Stimulated activated memory B cell treated with anti-CD40 and anti-IgM and Interleukin-4, amounts not matched to agents 10 μg/mL and 1 μg/mL and 100 μg/mL, for 72 hours (primary cell): Measurements from ENCODE around the gene FAM161B.
"Not testable (repeated sequence)": the region's sequence is repeated elsewhere in the genome, so short reads cannot be mapped to it uniquely, and the experiment has no call there.

ENCODE experiments used
- ATAC-seq: fragments of 150-1000 bp; cut with Tn5 transposase; 2 replicates; pipeline ENCODE4 v1.10.0; 2021
- H3K27ac Mint-ChIP-seq: one replicate; pipeline ENCODE4 v1.8.0; 2022; ENCODE audit warnings: mild to moderate bottlenecking, mixed read lengths
- H3K27me3 Mint-ChIP-seq: one replicate; pipeline ENCODE4 v1.8.0; 2022; ENCODE audit warnings: mixed read lengths
- H3K36me3 Mint-ChIP-seq: one replicate; pipeline ENCODE4 v1.8.0; 2022; ENCODE audit warnings: mixed read lengths
- H3K4me1 Mint-ChIP-seq: one replicate; pipeline ENCODE4 v1.8.0; 2022; ENCODE audit warnings: mixed read lengths
- H3K4me3 Mint-ChIP-seq: one replicate; pipeline ENCODE4 v1.8.0; 2022; ENCODE audit warnings: mild to moderate bottlenecking, moderate library complexity, mixed read lengths
- H3K9me3 Mint-ChIP-seq: one replicate; pipeline ENCODE4 v1.8.0; 2022; ENCODE audit warnings: mixed read lengths

The FAM161B gene, protein sequence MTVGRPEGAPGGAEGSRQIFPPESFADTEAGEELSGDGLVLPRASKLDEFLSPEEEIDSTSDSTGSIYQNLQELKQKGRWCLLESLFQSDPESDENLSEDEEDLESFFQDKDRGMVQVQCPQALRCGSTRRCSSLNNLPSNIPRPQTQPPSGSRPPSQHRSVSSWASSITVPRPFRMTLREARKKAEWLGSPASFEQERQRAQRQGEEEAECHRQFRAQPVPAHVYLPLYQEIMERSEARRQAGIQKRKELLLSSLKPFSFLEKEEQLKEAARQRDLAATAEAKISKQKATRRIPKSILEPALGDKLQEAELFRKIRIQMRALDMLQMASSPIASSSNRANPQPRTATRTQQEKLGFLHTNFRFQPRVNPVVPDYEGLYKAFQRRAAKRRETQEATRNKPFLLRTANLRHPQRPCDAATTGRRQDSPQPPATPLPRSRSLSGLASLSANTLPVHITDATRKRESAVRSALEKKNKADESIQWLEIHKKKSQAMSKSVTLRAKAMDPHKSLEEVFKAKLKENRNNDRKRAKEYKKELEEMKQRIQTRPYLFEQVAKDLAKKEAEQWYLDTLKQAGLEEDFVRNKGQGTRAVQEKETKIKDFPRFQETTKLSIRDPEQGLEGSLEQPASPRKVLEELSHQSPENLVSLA

DNA sequence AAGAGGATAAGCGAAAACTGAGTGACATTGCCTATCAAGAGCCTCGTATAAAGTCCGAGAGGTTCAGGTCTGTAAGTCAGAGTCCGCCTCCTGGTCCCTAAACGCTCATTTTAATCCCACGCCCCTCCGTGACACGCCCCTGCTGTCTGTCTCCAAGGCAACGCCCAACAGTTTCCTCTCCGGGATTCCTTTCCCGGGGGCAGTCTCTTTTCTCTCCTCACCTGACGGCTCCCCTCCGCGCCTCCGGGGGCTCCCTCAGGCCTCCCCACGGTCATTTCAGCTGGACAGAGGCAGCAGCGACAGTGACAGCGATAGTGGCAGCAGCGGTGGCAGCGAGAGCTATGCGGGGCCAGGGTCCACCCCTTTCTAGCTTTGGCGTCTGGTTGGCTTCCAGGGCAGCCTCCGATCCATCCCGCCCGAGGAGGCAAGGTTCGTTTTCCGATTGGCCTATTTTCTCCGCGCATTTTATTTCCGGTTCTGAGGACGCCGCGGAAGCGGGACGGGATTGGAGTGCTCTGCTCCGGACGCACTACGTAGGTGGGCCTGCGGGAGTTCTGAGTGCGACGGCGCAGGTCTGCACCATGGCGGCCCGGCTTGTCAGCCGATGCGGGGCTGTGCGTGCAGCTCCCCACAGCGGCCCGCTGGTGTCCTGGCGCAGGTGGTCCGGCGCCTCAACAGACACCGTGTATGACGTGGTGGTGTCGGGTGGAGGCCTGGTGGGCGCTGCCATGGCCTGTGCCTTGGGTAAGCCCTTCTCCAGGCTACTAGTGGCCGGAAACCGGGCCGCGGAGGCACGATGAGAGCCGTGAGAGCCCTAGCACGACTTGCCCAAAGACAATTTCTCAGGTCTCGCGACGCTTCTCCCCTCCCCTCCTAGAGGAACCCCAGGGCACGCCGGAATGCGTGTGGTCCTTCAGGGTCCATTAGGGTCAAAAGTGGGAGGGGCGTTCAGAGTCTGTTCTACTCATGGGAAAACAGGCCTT is at the start of gene FAM161B, which contains the start of gene COQ6:
FAM161B (minus strand) TSS at position 343 of the 983 bp plus-strand sequence; CDS start at position 275, 68 bp downstream.
COQ6 (plus strand) TSS at position 551 of the 983 bp plus-strand sequence; CDS start at position 582, 31 bp downstream.
- ATAC-seq = peak; percentile 97
- Mint-ChIP-seq H3K27me3 (no peaks in the 10 kb centered on the region), H3K36me3 (peaks cover 8% of the 10 kb centered on the region), H3K9me3 (no peaks in the 10 kb centered on the region), H3K4me3 (peak within 1 kb of the TSS; percentile 96), H3K4me1 (peaks cover 23% of the 10 kb centered on the region), H3K27ac (peak within 1 kb of the TSS; percentile 85)

DNA sequence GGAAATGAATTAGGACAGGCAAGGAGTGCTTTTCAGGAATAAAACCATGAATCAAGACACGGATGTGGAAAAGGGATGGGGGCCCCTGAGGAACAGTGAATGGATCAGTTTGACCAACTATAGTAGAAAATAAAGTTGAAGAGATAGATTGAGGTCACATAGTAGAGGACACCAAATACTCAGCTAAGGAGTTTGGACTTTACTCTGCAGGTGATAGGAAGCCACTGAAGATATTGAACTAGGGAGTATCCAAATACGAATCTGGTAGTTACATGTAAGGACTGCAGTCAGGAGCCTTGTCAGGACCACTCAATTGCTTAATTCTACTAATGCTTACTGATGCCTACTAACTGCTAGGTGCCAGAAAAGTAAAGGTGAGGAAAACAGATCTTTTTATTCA is 48.8 kb upstream of the FAM161B start:
- H3K4me3 Mint-ChIP-seq = no peak overlapping the region
- no peak for ATAC-seq
- no peaks in the 10 kb centered on the region for H3K27me3 Mint-ChIP-seq
- H3K4me1 Mint-ChIP-seq = no peaks in the 10 kb centered on the region
- H3K36me3 Mint-ChIP-seq = peaks cover 32% of the 10 kb centered on the region
- H3K9me3 Mint-ChIP-seq = no peaks in the 10 kb centered on the region
- no peak overlapping the region for H3K27ac Mint-ChIP-seq

DNA sequence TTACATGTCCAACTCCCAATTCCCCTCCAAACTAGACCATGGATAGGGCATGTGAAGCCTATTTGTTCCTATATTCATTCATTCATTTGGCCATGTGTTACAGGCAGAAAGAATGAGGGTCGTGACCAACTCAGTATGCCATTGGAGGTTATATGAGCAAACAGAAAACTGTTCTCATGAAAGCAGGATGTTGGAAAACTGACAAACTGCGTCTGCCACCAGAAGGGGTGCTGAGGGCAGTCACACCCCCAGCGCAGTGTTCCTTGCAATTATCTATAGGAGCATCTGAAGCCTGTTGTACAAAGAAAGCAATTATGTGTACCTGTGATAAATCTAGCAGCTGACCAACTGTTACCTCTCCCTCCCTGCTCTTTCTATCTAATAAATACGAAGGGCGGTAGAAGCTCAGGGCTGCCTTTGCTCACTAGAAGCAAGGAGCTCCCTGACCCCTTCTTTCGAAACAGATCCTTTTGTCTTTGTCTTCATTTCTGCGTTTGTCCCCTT is 48.1 kb upstream of the FAM161B start:
- H3K4me3 Mint-ChIP-seq = no peak overlapping the region
- H3K27me3 Mint-ChIP-seq = no peaks in the 10 kb centered on the region
- H3K36me3 Mint-ChIP-seq = peaks cover 25% of the 10 kb centered on the region
- no peak for ATAC-seq
- no peaks in the 10 kb centered on the region for H3K4me1 Mint-ChIP-seq
- H3K27ac Mint-ChIP-seq = no peak overlapping the region
- H3K9me3 Mint-ChIP-seq = no peaks in the 10 kb centered on the region

GRCh38 chr14:73997108-73997943 is 47.4 kb upstream of the FAM161B start:
- Mint-ChIP-seq H3K27ac (no peak overlapping the region), H3K4me1 (no peaks in the 10 kb centered on the region), H3K36me3 (peaks cover 21% of the 10 kb centered on the region), H3K9me3 (no peaks in the 10 kb centered on the region), H3K4me3 (no peak overlapping the region), H3K27me3 (no peaks in the 10 kb centered on the region)
- ATAC-seq = no peak

- H3K4me3 Mint-ChIP-seq = no peak overlapping the region
- H3K4me1 Mint-ChIP-seq = no peaks in the 10 kb centered on the region
- H3K27me3 Mint-ChIP-seq = no peaks in the 10 kb centered on the region
- ATAC-seq = no peak
- H3K9me3 Mint-ChIP-seq = no peaks in the 10 kb centered on the region
- H3K27ac Mint-ChIP-seq = no peak overlapping the region
- peaks cover 21% of the 10 kb centered on the region for H3K36me3 Mint-ChIP-seq
Measured at GRCh38 chr14:73996731-73997107, 46.8 kb upstream of the FAM161B start.

DNA sequence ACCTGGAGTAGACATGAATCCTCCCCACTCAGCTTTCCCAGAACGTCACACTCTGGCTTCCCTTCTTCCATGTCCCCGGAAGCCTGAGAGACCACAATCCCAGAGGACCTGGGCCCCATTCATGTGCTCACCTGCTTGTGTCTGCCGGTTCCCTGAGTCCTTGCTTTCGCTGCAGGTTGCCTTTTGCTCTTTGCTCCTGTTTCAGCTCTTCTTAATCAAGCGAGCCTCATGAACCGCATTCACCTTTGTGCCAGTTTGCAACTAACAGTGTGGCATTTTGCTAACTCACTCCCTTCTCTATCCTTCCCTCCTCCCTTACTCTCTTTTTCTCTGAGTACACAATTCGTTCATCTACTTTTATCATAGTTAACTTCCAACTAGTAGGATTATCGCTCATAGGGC is 46.1 kb upstream of the FAM161B start:
- no peak overlapping the region for H3K27ac Mint-ChIP-seq
- H3K4me3 Mint-ChIP-seq = no peak overlapping the region
- no peaks in the 10 kb centered on the region for H3K9me3 Mint-ChIP-seq

DNA sequence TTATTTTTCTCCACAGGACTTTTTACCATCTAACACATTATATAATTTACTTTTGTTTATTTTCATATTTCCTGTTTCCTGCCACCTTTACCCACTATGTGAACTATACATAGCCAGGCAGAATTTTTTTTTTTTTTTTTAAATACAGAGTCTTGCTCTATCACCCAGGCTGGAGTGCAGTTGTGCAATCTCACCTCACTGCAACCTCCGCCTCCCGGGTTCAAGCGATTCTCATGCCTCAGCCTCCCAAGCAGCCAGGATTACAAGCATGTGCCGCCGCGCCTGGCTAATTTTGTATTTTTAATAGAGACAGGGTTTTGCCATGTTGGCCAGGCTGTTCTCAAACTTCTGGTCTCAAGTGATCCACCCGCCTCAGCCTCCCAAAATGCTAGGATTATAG is 45.0 kb upstream of the FAM161B start:
- peaks cover 13% of the 10 kb centered on the region for H3K36me3 Mint-ChIP-seq
- not testable (repeated sequence) for H3K27ac Mint-ChIP-seq, ATAC-seq, H3K4me1 Mint-ChIP-seq, H3K27me3 Mint-ChIP-seq, H3K9me3 Mint-ChIP-seq, H3K4me3 Mint-ChIP-seq

More for the DNA sequence above, 46.1 kb upstream of the FAM161B start:
- no peak for ATAC-seq
- Mint-ChIP-seq H3K36me3 (peaks cover 20% of the 10 kb centered on the region), H3K27me3 (no peaks in the 10 kb centered on the region), H3K4me1 (no peaks in the 10 kb centered on the region)

- no peak overlapping the region for H3K4me3 Mint-ChIP-seq
- H3K36me3 Mint-ChIP-seq = peaks cover 16% of the 10 kb centered on the region
- ATAC-seq = no peak
- H3K4me1 Mint-ChIP-seq = no peaks in the 10 kb centered on the region
- no peaks in the 10 kb centered on the region for H3K27me3 Mint-ChIP-seq
- H3K9me3 Mint-ChIP-seq = no peaks in the 10 kb centered on the region
- H3K27ac Mint-ChIP-seq = no peak overlapping the region
Measured at GRCh38 chr14:73991092-73991491, 41.2 kb upstream of the FAM161B start.

DNA sequence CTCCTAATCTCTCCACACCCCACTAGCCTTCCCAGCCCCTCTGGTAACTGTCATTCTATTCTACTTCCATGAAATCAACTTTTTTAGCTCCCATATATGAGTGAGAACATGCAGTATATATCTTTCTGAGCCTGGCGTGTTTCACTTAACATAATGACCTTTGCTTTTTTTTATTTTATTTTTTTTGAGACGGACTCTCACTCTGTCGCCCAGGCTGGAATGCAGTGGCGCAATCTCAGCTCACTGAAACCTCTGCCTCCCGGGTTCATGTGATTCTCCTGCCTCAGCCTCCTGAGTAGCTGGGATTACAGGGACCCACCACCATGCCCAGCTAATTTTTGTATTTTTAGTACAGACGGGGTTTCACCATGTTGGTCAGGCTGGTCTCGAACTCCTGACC is 38.8 kb upstream of the FAM161B start:
- not testable (repeated sequence) for ATAC-seq, H3K27ac Mint-ChIP-seq, H3K9me3 Mint-ChIP-seq, H3K4me3 Mint-ChIP-seq, H3K27me3 Mint-ChIP-seq, H3K4me1 Mint-ChIP-seq
- H3K36me3 Mint-ChIP-seq = peaks cover 25% of the 10 kb centered on the region

DNA sequence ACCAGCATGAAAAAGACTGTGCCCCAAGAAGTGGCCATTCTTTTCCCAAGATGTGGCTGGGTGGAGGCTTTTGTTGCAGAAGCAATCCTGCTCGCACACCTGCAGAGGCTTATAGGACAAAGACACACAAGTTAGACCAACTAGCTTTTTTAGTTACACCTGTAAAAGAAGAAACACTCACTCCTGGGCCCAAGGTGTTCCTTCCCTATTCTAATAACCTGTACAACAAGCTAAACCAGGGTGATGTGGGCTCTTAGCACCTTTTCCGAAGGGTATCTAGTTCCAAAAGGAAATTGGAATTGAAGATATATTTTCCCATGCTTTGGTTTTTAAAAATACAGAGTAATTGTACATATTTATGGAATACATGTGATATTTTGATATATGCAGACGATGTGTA is 38.2 kb upstream of the FAM161B start:
- H3K9me3 Mint-ChIP-seq = no peaks in the 10 kb centered on the region

GRCh38 chr14:73977896-73978295 is 28.0 kb upstream of the FAM161B start:
- H3K9me3 Mint-ChIP-seq = no peaks in the 10 kb centered on the region
- H3K4me3 Mint-ChIP-seq = no peak overlapping the region
- H3K36me3 Mint-ChIP-seq = peaks cover 25% of the 10 kb centered on the region
- no peak for ATAC-seq
- no peak overlapping the region for H3K27ac Mint-ChIP-seq
- H3K4me1 Mint-ChIP-seq = no peaks in the 10 kb centered on the region
- no peaks in the 10 kb centered on the region for H3K27me3 Mint-ChIP-seq

More for the DNA sequence above, 38.2 kb upstream of the FAM161B start:
- ATAC-seq = no peak
- no peak overlapping the region for H3K4me3 Mint-ChIP-seq
- H3K27me3 Mint-ChIP-seq = no peaks in the 10 kb centered on the region
- H3K36me3 Mint-ChIP-seq = peaks cover 25% of the 10 kb centered on the region
- H3K4me1 Mint-ChIP-seq = no peaks in the 10 kb centered on the region
- no peak overlapping the region for H3K27ac Mint-ChIP-seq

DNA sequence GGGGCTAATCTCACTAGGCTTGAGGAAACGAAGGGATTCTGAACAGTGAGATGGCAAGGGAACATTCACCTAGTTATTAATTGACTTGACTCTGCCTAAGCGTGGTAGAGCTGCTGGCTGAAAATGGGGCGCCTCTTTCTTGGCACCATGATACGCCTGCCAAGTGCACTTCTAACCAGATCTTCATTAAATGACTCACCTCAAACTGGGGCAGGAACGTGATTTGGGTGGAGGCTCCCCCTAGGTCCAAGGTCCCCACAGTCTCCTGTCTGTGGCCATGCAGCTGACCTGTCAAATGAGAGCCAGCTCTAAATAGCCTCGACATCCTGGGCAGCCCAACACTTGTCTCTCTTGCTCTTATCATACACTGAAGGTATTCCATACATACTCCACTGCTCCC is 26.2 kb upstream of the FAM161B start:
- Mint-ChIP-seq H3K9me3 (no peaks in the 10 kb centered on the region), H3K4me3 (no peak overlapping the region), H3K27ac (no peak overlapping the region), H3K4me1 (no peaks in the 10 kb centered on the region), H3K27me3 (no peaks in the 10 kb centered on the region), H3K36me3 (peaks cover 31% of the 10 kb centered on the region)
- ATAC-seq = no peak

DNA sequence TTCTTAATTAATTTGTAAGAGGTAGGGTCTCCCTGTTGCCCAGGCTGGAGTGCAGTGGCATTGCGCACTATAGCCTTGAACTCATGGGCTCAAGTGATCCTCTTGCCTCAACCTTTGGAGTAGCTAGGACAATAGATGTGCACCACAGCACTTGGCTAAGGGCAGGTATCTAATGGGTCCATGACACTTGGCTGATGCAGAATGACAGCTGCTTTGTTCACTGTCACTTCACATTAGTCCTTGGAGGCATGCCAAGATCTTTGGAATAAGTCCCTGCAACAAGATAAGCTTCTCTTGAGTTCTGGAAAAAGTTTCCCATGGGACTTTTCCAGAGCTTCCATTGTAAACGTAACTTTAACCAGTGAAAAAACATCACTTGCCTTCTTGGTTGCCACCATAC is 23.6 kb upstream of the FAM161B start:
- no peaks in the 10 kb centered on the region for H3K9me3 Mint-ChIP-seq
- ATAC-seq = no peak
- H3K4me3 Mint-ChIP-seq = no peak overlapping the region
- no peak overlapping the region for H3K27ac Mint-ChIP-seq
- no peaks in the 10 kb centered on the region for H3K4me1 Mint-ChIP-seq
- peaks cover 29% of the 10 kb centered on the region for H3K36me3 Mint-ChIP-seq
- H3K27me3 Mint-ChIP-seq = no peaks in the 10 kb centered on the region

GRCh38 chr14:73968885-73969284 is 19.0 kb upstream of the FAM161B start:
- Mint-ChIP-seq H3K27ac (no peak overlapping the region), H3K4me1 (no peaks in the 10 kb centered on the region), H3K4me3 (no peak overlapping the region), H3K9me3 (no peaks in the 10 kb centered on the region), H3K27me3 (no peaks in the 10 kb centered on the region), H3K36me3 (peaks cover 30% of the 10 kb centered on the region)
- no peak for ATAC-seq
